GM18870 (cell line): ENCODE data around the gene ZFYVE26.
A peak's percentile ranks its signal among the peaks of the same experiment; 100 is the strongest.
"Not testable (repeated sequence)": the region's sequence is repeated elsewhere in the genome, so short reads cannot be mapped to it uniquely, and the experiment has no call there.

Experiments used
- ATAC-seq: cut with Tn5 transposase; IDR thresholded peaks from one replicate; pipeline ENCODE4 v1.9.1; 2021; ENCODE audit warnings: moderate library complexity; ENCODE audit not compliant: unreplicated experiment

The ZFYVE26 gene

GRCh38 chr14:67816326-67817002 lies at the start of gene ZFYVE26:
ZFYVE26 (minus strand) TSS chr14:67816590; CDS start chr14:67815963, 627 bp downstream.
- peak; percentile 67 for ATAC-seq

GRCh38 chr14:67863223-67863622 lies 46.8 kb upstream of the ZFYVE26 start:
- ATAC-seq, result no peak

- no peak for ATAC-seq
Measured at GRCh38 chr14:67859169-67859749, 42.9 kb upstream of the ZFYVE26 start.

- no peak for ATAC-seq
Measured at GRCh38 chr14:67857778-67858350, 41.5 kb upstream of the ZFYVE26 start.

GRCh38 chr14:67856827-67857226 lies 40.4 kb upstream of the ZFYVE26 start:
- no peak for ATAC-seq

- ATAC-seq, result no peak
Measured at GRCh38 chr14:67853715-67854114, 37.3 kb upstream of the ZFYVE26 start.

- ATAC-seq, result no peak
Measured at GRCh38 chr14:67852926-67853604, 36.7 kb upstream of the ZFYVE26 start.

GRCh38 chr14:67851785-67852410 lies 35.5 kb upstream of the ZFYVE26 start:
- no peak for ATAC-seq

GRCh38 chr14:67850066-67850830 lies 33.9 kb upstream of the ZFYVE26 start:
- ATAC-seq, result no peak

- ATAC-seq, result no peak
Measured at GRCh38 chr14:67846029-67846610, 29.7 kb upstream of the ZFYVE26 start.

GRCh38 chr14:67837011-67837624 lies 20.7 kb upstream of the ZFYVE26 start:
- no peak for ATAC-seq

- no peak for ATAC-seq
Measured at GRCh38 chr14:67835596-67835995, 19.2 kb upstream of the ZFYVE26 start.

- ATAC-seq, result no peak
Measured at GRCh38 chr14:67833403-67833802, 17.0 kb upstream of the ZFYVE26 start.

GRCh38 chr14:67831113-67831512 lies 14.7 kb upstream of the ZFYVE26 start:
- ATAC-seq, result no peak

- no peak for ATAC-seq
Measured at GRCh38 chr14:67821121-67821520, 4.7 kb upstream of the ZFYVE26 start.

- no peak for ATAC-seq
Measured at GRCh38 chr14:67820428-67820971, 4.1 kb upstream of the ZFYVE26 start.

GRCh38 chr14:67819563-67820421 lies 3.4 kb upstream of the ZFYVE26 start, which contains the start of gene RAD51B:
RAD51B (plus strand) TSS chr14:67819779.
- peak; percentile 41 for ATAC-seq

- ATAC-seq, result not testable (repeated sequence)
Measured at GRCh38 chr14:67818476-67818875, 2.1 kb upstream of the ZFYVE26 start.
